Thyroid gland (tissue), 4 donors: Measurements from ENCODE around the gene MED27. TPM values are rescaled to one million over a fixed set of nuclear protein-coding genes. Genes with fewer than 3 reads are reported as not detected.

ENCODE experiments used
- DNase-seq, 2 donors: peaks; one replicate each; pipeline ENCODE4 v3.0.0-alpha.2; 2019
- H3K27ac ChIP-seq, 3 donors: fragments of 200-600 bp; sonication (generic); 1 replicate in 2 of 3; 2 replicates in 1 of 3; pipeline ENCODE4 v1.5.1; 2016 to 2019; ENCODE audit warnings: mild to moderate bottlenecking in 1 of 3, moderate library complexity in 1 of 3
- H3K27me3 ChIP-seq: fragments of 200-600 bp; sonication (generic); one replicate; pipeline ENCODE4 v1.5.1; 2019
- H3K36me3 ChIP-seq, 2 donors: fragments of 200-600 bp; sonication (generic); one replicate each; pipeline ENCODE4 v1.5.1; 2016 to 2019
- H3K4me1 ChIP-seq, 2 donors: fragments of 200-600 bp; sonication (generic); one replicate each; pipeline ENCODE4 v1.5.1; 2017 to 2019
- H3K4me3 ChIP-seq, 3 donors: fragments of 200-600 bp; sonication (generic); replicated peaks in 1 of 3; 1 replicate in 2 of 3; 2 replicates in 1 of 3; pipeline ENCODE4 v1.5.1; 2016; ENCODE audit warnings: mild to moderate bottlenecking in 1 of 3
- H3K9me3 ChIP-seq: fragments of 200-600 bp; sonication (generic); one replicate; pipeline ENCODE4 v1.5.1; 2017
- CTCF ChIP-seq, 6 experiments: fragments of 200-600 bp in 3 of 6; fragments of 450-650 bp in 3 of 6; sonication (generic) in 3 of 6; IDR thresholded peaks; one replicate each; pipeline ENCODE4 v1.5.1; 2016 to 2019; ENCODE audit warnings: antibody characterized with exemption in 6 of 6, mild to moderate bottlenecking in 2 of 6, inconsistent platforms in 1 of 6, moderate library complexity in 1 of 6
- POLR2A ChIP-seq, 2 donors: fragments of 450-650 bp; IDR thresholded peaks; one replicate each; pipeline ENCODE4 v1.6.1; 2017; ENCODE audit warnings: antibody characterized with exemption in 2 of 2, mild to moderate bottlenecking in 2 of 2, moderate library complexity in 1 of 2
- WGBS, 2 donors: methylation state at CpG; one replicate each; pipeline ENCODE4 v1.1.5; 2017; 5-methylcytosine and 5-hydroxymethylcytosine counted together
- intact Hi-C: fragments of 100-400 bp; cut with DNase I; formaldehyde crosslinking; loops from one replicate; pipeline ENCODE4 v1.15.1; 2023
- total RNA-seq, 4 donors: library from RNA; depleted of rRNA; stranded (reverse); fragments of >200 nt; gene quantifications; one replicate each; pipeline ENCODE4 v1.2.3, GENCODE V29; 2016

Gene MED27
- total RNA-seq, 4 donors from 2014 or later, result 15.3 to 19.5 (median 16.7) TPM

- WGBS, 2 donors, result 90 to 94% methylated on average over 2 of the region's 2 CpGs
- intact Hi-C loops, result no loop called here
These were observed 133.5 kb downstream of the MED27 start for GRCh38 chr9:131946180-131946579.

GRCh38 chr9:131943351-131943841 is 136.3 kb downstream of the MED27 start:
- H3K27ac ChIP-seq, result no peak overlapping the region
- intact Hi-C loops, result no loop called here
- peaks cover 0 to 2% of the 10 kb centered on the region in 2 donors for H3K36me3 ChIP-seq
- H3K4me1 ChIP-seq, result no peaks in the 10 kb centered on the region
- TF ChIP-seq CTCF (IDR thresholded peaks at IDR 0.05), result no peak
- H3K9me3 ChIP-seq, result no peaks in the 10 kb centered on the region
- DNase-seq, result no peak
- no peaks in the 10 kb centered on the region for H3K27me3 ChIP-seq
- no peak overlapping the region for H3K4me3 ChIP-seq
- WGBS, 2 donors, result 94 to 95% methylated on average over 12 of the region's 12 CpGs

More at GRCh38 chr9:131946180-131946579, 133.5 kb downstream of the MED27 start:
- H3K27me3 ChIP-seq, result no peaks in the 10 kb centered on the region
- no peak for DNase-seq
- TF ChIP-seq CTCF (IDR thresholded peaks at IDR 0.05), result no peak
- no peak for TF ChIP-seq POLR2A (IDR thresholded peaks at IDR 0.05)
- no peaks in the 10 kb centered on the region for H3K9me3 ChIP-seq
- no peak overlapping the region for H3K27ac ChIP-seq
- no peak overlapping the region for H3K4me3 ChIP-seq
- no peaks in the 10 kb centered on the region for H3K36me3 ChIP-seq
- no peaks in the 10 kb centered on the region for H3K4me1 ChIP-seq

GRCh38 chr9:131942146-131942720 is 137.4 kb downstream of the MED27 start:
- Histone ChIP-seq H3K4me1 (no peaks in the 10 kb centered on the region), H3K9me3 (no peaks in the 10 kb centered on the region), H3K36me3 (peaks cover 0 to 2% of the 10 kb centered on the region in 2 donors), H3K4me3 (no peak overlapping the region), H3K27me3 (no peaks in the 10 kb centered on the region), H3K27ac (no peak overlapping the region)
- DNase-seq, result no peak
- TF ChIP-seq POLR2A (IDR thresholded peaks at IDR 0.05), result no peak
- no peak for TF ChIP-seq CTCF (IDR thresholded peaks at IDR 0.05)
- 88 to 91% methylated on average over 5 of the region's 5 CpGs for WGBS, 2 donors
- intact Hi-C loops, result no loop called here

GRCh38 chr9:131937451-131937850 is 142.2 kb downstream of the MED27 start:
- H3K27ac ChIP-seq, result no peak overlapping the region
- no peaks in the 10 kb centered on the region for H3K9me3 ChIP-seq
- no peak for TF ChIP-seq POLR2A (IDR thresholded peaks at IDR 0.05)
- TF ChIP-seq CTCF (IDR thresholded peaks at IDR 0.05), result no peak
- no peaks in the 10 kb centered on the region for H3K27me3 ChIP-seq
- no peak overlapping the region for H3K4me3 ChIP-seq
- 81 to 84% methylated on average over 2 of the region's 2 CpGs for WGBS, 2 donors
- intact Hi-C loops, result no loop called here
- no peak for DNase-seq
- H3K4me1 ChIP-seq, result no peaks in the 10 kb centered on the region
- H3K36me3 ChIP-seq, result peaks cover 0 to 2% of the 10 kb centered on the region in 2 donors

- H3K4me3 ChIP-seq, result no peak overlapping the region
- no peak overlapping the region for H3K27ac ChIP-seq
- 77 to 90% methylated on average over 3 of the region's 3 CpGs for WGBS, 2 donors
- H3K36me3 ChIP-seq, result peaks cover 0 to 2% of the 10 kb centered on the region in 2 donors
- no peak for DNase-seq
- TF ChIP-seq CTCF (IDR thresholded peaks at IDR 0.05) (no peak), POLR2A (IDR thresholded peaks at IDR 0.05) (no peak)
- no peaks in the 10 kb centered on the region for H3K4me1 ChIP-seq
- H3K27me3 ChIP-seq, result no peaks in the 10 kb centered on the region
- intact Hi-C loops, result no loop called here
- no peaks in the 10 kb centered on the region for H3K9me3 ChIP-seq
These were observed 142.7 kb downstream of the MED27 start for GRCh38 chr9:131936929-131937328.
